H1 (cell line): ENCODE data around the gene SYNJ2.

Experiments
- BACH1 ChIP-seq: IDR thresholded peaks from 2 replicates; pipeline ENCODE4 v1.6.1; 2012; ENCODE audit warnings: low read length, improper control_type of control experiment
- CEBPB ChIP-seq: IDR thresholded peaks from 2 replicates; pipeline ENCODE4 v1.6.1; 2012; ENCODE audit warnings: low read depth, low read length
- CREB1 ChIP-seq: IDR thresholded peaks from 2 replicates; pipeline ENCODE4 v1.6.1; 2012; ENCODE audit warnings: inconsistent platforms
- EZH2 ChIP-seq: fragments of 200-600 bp; sonication (generic); IDR thresholded peaks from 2 replicates; pipeline ENCODE4 v1.7.1; 2012; ENCODE audit warnings: low read depth, mild to moderate bottlenecking, moderate library complexity, low read length, inconsistent platforms; ENCODE audit not compliant: severe bottlenecking
- FOSL1 ChIP-seq: IDR thresholded peaks from 2 replicates; pipeline ENCODE4 v1.6.1; 2011; ENCODE audit warnings: mild to moderate bottlenecking, low read depth, low read length, moderate library complexity; ENCODE audit not compliant: insufficient read depth
- HDAC6 ChIP-seq: IDR thresholded peaks from one replicate; pipeline ENCODE4 v1.7.1; 2012; ENCODE audit warnings: low read depth, mild to moderate bottlenecking, inconsistent platforms, low read length, moderate library complexity
- POLR2A ChIP-seq, 2 experiments: IDR thresholded peaks; 1 replicate in 1 of 2; 2 replicates in 1 of 2; pipeline ENCODE4 v1.6.1; 2011; ENCODE audit warnings: low read depth in 2 of 2, low read length in 2 of 2, mild to moderate bottlenecking in 2 of 2; ENCODE audit errors: control extremely low read depth in 1 of 2
- POLR2AphosphoS5 ChIP-seq: IDR thresholded peaks from 2 replicates; pipeline ENCODE4 v1.6.1; 2011; ENCODE audit warnings: low read depth, low read length
- RNF2 ChIP-seq: fragments of 200-900, 300-1000 bp; sonication (generic); IDR thresholded peaks from 2 replicates; pipeline ENCODE4 v1.7.1; 2016; ENCODE audit warnings: borderline replicate concordance, low read depth, mild to moderate bottlenecking, antibody characterized with exemption, low read length; ENCODE audit not compliant: poor library complexity, severe bottlenecking; ENCODE audit errors: missing control alignments
- SIRT6 ChIP-seq: IDR thresholded peaks from one replicate; pipeline ENCODE4 v1.7.1; 2012; ENCODE audit warnings: low read length, inconsistent platforms
- YY1 ChIP-seq: IDR thresholded peaks from 2 replicates; pipeline ENCODE4 v1.6.1; 2011; ENCODE audit warnings: low read depth, mild to moderate bottlenecking, low read length
- ZNF274 ChIP-seq: IDR thresholded peaks from 2 replicates; pipeline ENCODE4 v1.7.0; 2012; ENCODE audit warnings: low read length, borderline replicate concordance; ENCODE audit errors: extremely low read depth
- TF ChIP-seq, protein P1 (sequence below), 3 experiments: IDR thresholded peaks; 1 replicate in 2 of 3; 2 replicates in 1 of 3; pipeline versions ENCODE4 v1.5.1 to v1.6.1; 2011; ENCODE audit warnings: low read length in 3 of 3, mild to moderate bottlenecking in 3 of 3, inconsistent platforms in 2 of 3, low read depth in 1 of 3, moderate library complexity in 1 of 3; ENCODE audit not compliant: insufficient read depth in 1 of 3; ENCODE audit errors: control extremely low read depth in 1 of 3
- TF ChIP-seq, protein P2 (sequence below): IDR thresholded peaks from 2 replicates; pipeline ENCODE4 v1.6.1; 2011; ENCODE audit warnings: low read length, improper control_type of control experiment

DNA sequence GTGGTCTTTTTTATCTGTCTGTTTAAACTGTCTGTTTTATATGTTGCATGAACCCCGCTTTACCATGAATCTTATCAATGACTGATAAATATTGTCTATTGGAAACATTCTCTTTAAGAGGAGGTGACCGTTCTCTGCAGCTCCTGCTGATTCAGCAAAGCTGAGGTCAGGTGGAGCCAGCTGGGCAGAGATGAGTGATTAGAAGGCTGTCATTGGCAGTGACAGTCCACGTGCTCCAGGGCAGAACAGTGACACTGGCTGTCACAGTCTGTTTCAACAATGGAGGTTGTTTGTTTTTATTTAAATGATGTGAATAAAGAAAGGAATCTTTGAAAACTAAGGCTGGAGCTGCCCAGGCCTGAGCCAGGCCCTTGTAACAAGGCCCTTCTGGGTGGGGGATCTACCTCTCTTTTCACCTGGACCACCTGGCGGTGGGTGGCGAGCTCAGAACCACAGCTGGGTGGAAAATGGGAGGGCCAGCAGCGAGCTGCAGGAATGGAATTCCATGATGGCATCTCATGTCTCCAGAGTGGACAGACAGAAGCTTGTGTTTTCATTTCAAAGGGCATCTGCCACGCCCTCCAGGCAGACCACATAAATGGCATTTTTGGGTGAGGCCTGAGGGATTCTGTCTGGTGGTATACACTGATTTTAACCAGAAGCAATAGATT lies 12.6 kb downstream of the SYNJ2 start:
- TF ChIP-seq BACH1 (no peak), CEBPB (no peak), HDAC6 (no peak), CREB1 (no peak), SIRT6 (no peak), POLR2A (IDR thresholded peaks at IDR 0.05; ENCODE audit: control extremely low read depth in 1 of 2, low read depth in 2 of 2, low read length in 2 of 2) (no peak), POLR2AphosphoS5 (no peak), EZH2 (no peak), YY1 (no peak), ZNF274 (no peak), FOSL1 (no peak), RNF2 (no peak)
- TF ChIP-seq, protein P1, sequence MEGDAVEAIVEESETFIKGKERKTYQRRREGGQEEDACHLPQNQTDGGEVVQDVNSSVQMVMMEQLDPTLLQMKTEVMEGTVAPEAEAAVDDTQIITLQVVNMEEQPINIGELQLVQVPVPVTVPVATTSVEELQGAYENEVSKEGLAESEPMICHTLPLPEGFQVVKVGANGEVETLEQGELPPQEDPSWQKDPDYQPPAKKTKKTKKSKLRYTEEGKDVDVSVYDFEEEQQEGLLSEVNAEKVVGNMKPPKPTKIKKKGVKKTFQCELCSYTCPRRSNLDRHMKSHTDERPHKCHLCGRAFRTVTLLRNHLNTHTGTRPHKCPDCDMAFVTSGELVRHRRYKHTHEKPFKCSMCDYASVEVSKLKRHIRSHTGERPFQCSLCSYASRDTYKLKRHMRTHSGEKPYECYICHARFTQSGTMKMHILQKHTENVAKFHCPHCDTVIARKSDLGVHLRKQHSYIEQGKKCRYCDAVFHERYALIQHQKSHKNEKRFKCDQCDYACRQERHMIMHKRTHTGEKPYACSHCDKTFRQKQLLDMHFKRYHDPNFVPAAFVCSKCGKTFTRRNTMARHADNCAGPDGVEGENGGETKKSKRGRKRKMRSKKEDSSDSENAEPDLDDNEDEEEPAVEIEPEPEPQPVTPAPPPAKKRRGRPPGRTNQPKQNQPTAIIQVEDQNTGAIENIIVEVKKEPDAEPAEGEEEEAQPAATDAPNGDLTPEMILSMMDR (IDR thresholded peaks at IDR 0.05; ENCODE audit: control extremely low read depth in 1 of 3, insufficient read depth in 1 of 3, low read depth in 1 of 3, low read length in 3 of 3), result no peak
- TF ChIP-seq, protein P2, sequence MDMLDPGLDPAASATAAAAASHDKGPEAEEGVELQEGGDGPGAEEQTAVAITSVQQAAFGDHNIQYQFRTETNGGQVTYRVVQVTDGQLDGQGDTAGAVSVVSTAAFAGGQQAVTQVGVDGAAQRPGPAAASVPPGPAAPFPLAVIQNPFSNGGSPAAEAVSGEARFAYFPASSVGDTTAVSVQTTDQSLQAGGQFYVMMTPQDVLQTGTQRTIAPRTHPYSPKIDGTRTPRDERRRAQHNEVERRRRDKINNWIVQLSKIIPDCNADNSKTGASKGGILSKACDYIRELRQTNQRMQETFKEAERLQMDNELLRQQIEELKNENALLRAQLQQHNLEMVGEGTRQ, result no peak
